ENCODE data around the gene NBR1.

- TF ChIP-seq PKNOX1 (IDR thresholded peaks at IDR 0.05), result peak; percentile 50
- peak; percentile 75 for TF ChIP-seq ELF4 (IDR thresholded peaks at IDR 0.05)
- no peak for TF ChIP-seq FOXK2 (IDR thresholded peaks at IDR 0.05)
- TF ChIP-seq SP1 (IDR thresholded peaks at IDR 0.05), result no peak
- TF ChIP-seq BHLHE40 (IDR thresholded peaks at IDR 0.05; ENCODE audit: borderline replicate concordance), result no peak
- TF ChIP-seq TARDBP (IDR thresholded peaks at IDR 0.05), result no peak
- TF ChIP-seq FOXM1 (IDR thresholded peaks at IDR 0.05; ENCODE audit: borderline replicate concordance), result no peak
- no peak for TF ChIP-seq FOXA1 (IDR thresholded peaks at IDR 0.05)
- TF ChIP-seq CTBP1 (IDR thresholded peaks at IDR 0.05; ENCODE audit: borderline replicate concordance), result no peak
- no peak for TF ChIP-seq LEF1 (IDR thresholded peaks at IDR 0.05; ENCODE audit: borderline replicate concordance)
- peak; percentile 95 for TF ChIP-seq L3MBTL2 (conservative IDR thresholded peaks at IDR 0.05)
- TF ChIP-seq SUZ12 (IDR thresholded peaks at IDR 0.05), result no peak
Observed at GRCh38 chr17:43125133-43125966, 45.7 kb upstream of the NBR1 start, which contains the start of gene BRCA1.

Data from HEK293T (cell line).